Brain microvascular endothelial cell (primary cell): ENCODE data around the gene MSH3.

ENCODE experiments used
- DNase-seq: peaks from one replicate; pipeline ENCODE4 v3.0.0-alpha.2; 2020
- H3K27ac ChIP-seq: fragments of 250-450 bp; sonication (Bioruptor Pico); 2 replicates; pipeline ENCODE4 v1.5.1; 2020; ENCODE audit warnings: mild to moderate bottlenecking, moderate library complexity
- H3K27me3 ChIP-seq: fragments of 250-450 bp; sonication (Bioruptor Pico); replicated peaks from 2 replicates; pipeline ENCODE4 v1.5.1; 2020; ENCODE audit warnings: mild to moderate bottlenecking
- H3K36me3 ChIP-seq: fragments of 250-450 bp; sonication (Bioruptor Pico); replicated peaks from 2 replicates; pipeline ENCODE4 v1.5.1; 2020; ENCODE audit warnings: mild to moderate bottlenecking
- H3K4me3 ChIP-seq: 2 replicates; pipeline ENCODE4 v1.5.1; 2011; ENCODE audit warnings: low read depth, mild to moderate bottlenecking, control low read depth, low read length, moderate library complexity
- in situ Hi-C: cut with HindIII; loops from 2 replicates; pipeline ENCODE4 v1.10.0; 2017; ENCODE audit warnings: low sequenced_read_pairs, low pct_ligation_motif_present
- TF ChIP-seq, protein P1 (sequence below): IDR thresholded peaks from 2 replicates; pipeline ENCODE4 v1.5.1; 2011; ENCODE audit warnings: low read depth, mild to moderate bottlenecking, moderate library complexity, low read length, control low read depth, inconsistent platforms; ENCODE audit errors: missing control alignments

The MSH3 gene

DNA sequence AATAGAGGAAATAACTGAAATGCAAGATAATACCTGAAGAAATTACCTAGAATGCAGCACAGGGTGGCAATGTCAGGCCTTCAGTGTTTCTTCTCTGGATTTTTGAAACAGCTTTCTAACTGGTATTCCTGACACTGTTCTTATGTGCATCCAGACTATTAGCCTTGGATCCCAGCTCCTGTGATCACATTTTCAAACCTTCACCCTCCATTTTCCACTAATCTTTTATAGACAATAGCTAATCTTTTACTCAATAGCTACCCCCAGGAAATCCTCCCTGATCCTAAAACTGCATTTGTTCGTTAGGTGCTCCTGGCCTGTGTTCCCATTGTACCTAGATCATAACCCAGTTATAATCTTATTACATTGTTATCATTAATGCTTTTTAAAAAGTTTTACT lies 101.8 kb downstream of the MSH3 start:
- no peaks in the 10 kb centered on the region for H3K27me3 ChIP-seq
- in situ Hi-C loops, result no loop called here
- TF ChIP-seq, protein P1, sequence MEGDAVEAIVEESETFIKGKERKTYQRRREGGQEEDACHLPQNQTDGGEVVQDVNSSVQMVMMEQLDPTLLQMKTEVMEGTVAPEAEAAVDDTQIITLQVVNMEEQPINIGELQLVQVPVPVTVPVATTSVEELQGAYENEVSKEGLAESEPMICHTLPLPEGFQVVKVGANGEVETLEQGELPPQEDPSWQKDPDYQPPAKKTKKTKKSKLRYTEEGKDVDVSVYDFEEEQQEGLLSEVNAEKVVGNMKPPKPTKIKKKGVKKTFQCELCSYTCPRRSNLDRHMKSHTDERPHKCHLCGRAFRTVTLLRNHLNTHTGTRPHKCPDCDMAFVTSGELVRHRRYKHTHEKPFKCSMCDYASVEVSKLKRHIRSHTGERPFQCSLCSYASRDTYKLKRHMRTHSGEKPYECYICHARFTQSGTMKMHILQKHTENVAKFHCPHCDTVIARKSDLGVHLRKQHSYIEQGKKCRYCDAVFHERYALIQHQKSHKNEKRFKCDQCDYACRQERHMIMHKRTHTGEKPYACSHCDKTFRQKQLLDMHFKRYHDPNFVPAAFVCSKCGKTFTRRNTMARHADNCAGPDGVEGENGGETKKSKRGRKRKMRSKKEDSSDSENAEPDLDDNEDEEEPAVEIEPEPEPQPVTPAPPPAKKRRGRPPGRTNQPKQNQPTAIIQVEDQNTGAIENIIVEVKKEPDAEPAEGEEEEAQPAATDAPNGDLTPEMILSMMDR, result no peak
- H3K36me3 ChIP-seq, result no peaks in the 10 kb centered on the region
- no peak overlapping the region for H3K27ac ChIP-seq
- H3K4me3 ChIP-seq, result no peak overlapping the region
- no peak for DNase-seq

DNA sequence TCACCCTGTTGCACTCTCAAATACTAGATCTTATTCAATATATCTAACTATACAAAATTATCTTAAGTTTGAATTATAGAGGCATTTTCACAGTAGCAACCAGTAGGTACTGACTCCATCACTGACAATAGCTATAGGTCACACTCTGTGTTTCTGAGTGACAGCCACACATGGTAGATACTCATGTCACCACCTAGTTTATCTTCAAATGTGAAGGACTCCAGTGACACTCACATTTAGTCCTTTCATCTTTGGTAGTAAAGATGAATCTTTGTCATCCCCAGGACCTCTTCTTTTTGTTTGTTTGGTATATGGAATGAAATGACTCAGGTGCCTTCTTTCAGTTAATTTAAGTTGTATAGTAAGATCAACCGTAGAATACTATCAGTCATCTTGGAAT lies 102.8 kb downstream of the MSH3 start:
- H3K27me3 ChIP-seq, result no peaks in the 10 kb centered on the region
- no peaks in the 10 kb centered on the region for H3K36me3 ChIP-seq
- no peak overlapping the region for H3K4me3 ChIP-seq
- no peak for DNase-seq
- no peak overlapping the region for H3K27ac ChIP-seq
- in situ Hi-C loops, result no loop called here
- TF ChIP-seq, protein P1, result no peak

DNA sequence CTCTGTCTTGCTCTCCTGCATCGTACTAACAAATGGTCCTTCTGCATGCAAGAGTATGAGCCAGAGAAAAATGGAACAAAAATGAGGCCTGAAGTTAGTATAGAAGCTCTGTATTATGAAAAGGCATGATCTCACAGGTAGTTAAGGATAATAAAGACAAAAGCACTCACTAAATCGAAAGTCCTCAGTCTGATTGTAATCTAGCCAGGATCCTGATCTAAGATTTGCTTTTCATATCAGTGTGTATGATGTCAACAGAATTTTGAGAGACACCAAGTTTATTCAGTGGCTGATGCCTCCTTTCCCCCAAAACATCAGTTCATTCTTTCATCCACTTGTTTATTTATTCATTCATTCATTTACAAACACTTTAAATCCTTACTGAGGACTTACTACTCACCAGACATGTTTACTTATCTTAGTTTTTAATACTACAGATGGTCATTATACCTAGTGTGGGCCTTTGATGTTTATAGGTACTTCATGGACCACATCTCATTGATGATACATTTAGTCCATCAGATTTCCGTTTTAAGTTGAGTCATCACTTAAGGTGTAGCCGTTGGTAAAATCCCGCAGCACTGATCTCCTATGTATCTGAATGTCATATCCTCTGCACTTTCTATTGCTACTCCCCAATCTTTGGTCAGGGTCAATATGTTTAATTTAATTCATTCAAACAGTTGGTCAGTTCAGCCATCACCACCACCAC lies 105.6 kb downstream of the MSH3 start:
- in situ Hi-C loops, result no loop called here

GRCh38 chr5:80760680-80761079 lies 106.2 kb downstream of the MSH3 start:
- H3K27me3 ChIP-seq, result no peaks in the 10 kb centered on the region
- no peak overlapping the region for H3K27ac ChIP-seq
- no peaks in the 10 kb centered on the region for H3K36me3 ChIP-seq
- in situ Hi-C loops, result no loop called here
- TF ChIP-seq, protein P1, result no peak
- no peak for DNase-seq
- no peak overlapping the region for H3K4me3 ChIP-seq

More for the DNA sequence above, 105.6 kb downstream of the MSH3 start:
- Histone ChIP-seq H3K27me3 (no peaks in the 10 kb centered on the region), H3K4me3 (no peak overlapping the region), H3K27ac (no peak overlapping the region), H3K36me3 (no peaks in the 10 kb centered on the region)
- DNase-seq, result no peak
- TF ChIP-seq, protein P1, result no peak

GRCh38 chr5:80761176-80761575 lies 106.7 kb downstream of the MSH3 start:
- H3K36me3 ChIP-seq, result no peaks in the 10 kb centered on the region
- in situ Hi-C loops, result no loop called here

More at GRCh38 chr5:80761176-80761575, 106.7 kb downstream of the MSH3 start:
- TF ChIP-seq, protein P1, result no peak
- no peaks in the 10 kb centered on the region for H3K27me3 ChIP-seq
- no peak for DNase-seq
- no peak overlapping the region for H3K4me3 ChIP-seq
- no peak overlapping the region for H3K27ac ChIP-seq
